ENCODE measurements around the gene BRD2. TPM values are rescaled to one million over a fixed set of nuclear protein-coding genes. Genes with fewer than 3 reads are reported as not detected.

Gene BRD2
- total RNA-seq, 4 donors from 2014 or later, result 107 to 154 (median 124) TPM

DNA sequence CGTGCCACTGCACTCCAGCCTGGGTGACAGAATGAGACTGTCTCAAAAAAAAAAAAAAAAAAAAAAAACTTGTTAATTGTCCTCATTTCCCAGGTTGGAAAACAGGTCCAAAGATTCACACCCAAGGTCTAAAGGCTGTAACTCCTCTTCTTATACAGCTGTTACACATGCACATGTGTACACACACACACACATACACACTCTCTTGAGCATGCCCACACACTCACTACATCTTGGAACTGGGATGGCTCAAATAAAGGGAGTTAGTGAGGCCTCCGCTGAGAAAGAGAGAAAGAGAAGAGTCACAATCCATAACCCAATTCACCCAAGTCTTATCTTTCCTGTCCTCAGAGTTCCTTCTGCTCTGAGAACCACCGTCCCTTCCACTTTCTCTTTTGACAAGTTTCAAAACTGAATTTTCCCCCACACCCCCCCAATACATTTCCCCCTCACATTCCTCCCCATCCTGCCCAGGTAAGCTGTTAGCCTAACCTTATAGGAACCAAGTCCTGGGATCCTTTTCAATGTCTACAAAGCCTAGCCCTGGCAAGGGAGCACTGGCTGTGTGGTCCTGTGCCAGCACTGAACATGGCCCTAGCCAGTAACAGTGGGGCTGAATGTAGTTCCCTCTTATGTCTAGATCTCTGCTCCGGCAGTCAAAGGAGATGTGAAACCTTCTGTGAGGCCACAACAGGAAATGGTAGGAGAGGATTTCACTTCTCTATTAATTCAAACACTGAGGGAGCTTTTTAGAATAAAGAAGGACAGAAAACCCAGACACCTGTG, 24.3 kb upstream of the BRD2 start:
- peaks cover 4% of the 10 kb centered on the region for H3K27me3 ChIP-seq
- H3K4me1 ChIP-seq, result peaks cover 0 to 7% (median 0%) of the 10 kb centered on the region in 3 donors
- 68 to 90% methylated on average over 4 of the region's 4 CpGs for WGBS, 2 donors (ENCODE audit: low coverage in 1 of 2)
- H3K27ac ChIP-seq, result peak overlapping the region in 2 of 4 donors; percentile 12 to 28
- peaks cover 0 to 8% (median 0%) of the 10 kb centered on the region in 3 donors for H3K9me3 ChIP-seq
- TF ChIP-seq POLR2AphosphoS5 (IDR thresholded peaks at IDR 0.05), result no peak
- TF ChIP-seq, protein P1, sequence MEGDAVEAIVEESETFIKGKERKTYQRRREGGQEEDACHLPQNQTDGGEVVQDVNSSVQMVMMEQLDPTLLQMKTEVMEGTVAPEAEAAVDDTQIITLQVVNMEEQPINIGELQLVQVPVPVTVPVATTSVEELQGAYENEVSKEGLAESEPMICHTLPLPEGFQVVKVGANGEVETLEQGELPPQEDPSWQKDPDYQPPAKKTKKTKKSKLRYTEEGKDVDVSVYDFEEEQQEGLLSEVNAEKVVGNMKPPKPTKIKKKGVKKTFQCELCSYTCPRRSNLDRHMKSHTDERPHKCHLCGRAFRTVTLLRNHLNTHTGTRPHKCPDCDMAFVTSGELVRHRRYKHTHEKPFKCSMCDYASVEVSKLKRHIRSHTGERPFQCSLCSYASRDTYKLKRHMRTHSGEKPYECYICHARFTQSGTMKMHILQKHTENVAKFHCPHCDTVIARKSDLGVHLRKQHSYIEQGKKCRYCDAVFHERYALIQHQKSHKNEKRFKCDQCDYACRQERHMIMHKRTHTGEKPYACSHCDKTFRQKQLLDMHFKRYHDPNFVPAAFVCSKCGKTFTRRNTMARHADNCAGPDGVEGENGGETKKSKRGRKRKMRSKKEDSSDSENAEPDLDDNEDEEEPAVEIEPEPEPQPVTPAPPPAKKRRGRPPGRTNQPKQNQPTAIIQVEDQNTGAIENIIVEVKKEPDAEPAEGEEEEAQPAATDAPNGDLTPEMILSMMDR (IDR thresholded peaks at IDR 0.05), result no peak
- no peak for TF ChIP-seq POLR2A (IDR thresholded peaks at IDR 0.05)
- TF ChIP-seq EP300 (IDR thresholded peaks at IDR 0.05), result no peak
- H3K36me3 ChIP-seq, result no peaks in the 10 kb centered on the region
- H3K4me3 ChIP-seq, result no peak overlapping the region
- ATAC-seq, result no peak

DNA sequence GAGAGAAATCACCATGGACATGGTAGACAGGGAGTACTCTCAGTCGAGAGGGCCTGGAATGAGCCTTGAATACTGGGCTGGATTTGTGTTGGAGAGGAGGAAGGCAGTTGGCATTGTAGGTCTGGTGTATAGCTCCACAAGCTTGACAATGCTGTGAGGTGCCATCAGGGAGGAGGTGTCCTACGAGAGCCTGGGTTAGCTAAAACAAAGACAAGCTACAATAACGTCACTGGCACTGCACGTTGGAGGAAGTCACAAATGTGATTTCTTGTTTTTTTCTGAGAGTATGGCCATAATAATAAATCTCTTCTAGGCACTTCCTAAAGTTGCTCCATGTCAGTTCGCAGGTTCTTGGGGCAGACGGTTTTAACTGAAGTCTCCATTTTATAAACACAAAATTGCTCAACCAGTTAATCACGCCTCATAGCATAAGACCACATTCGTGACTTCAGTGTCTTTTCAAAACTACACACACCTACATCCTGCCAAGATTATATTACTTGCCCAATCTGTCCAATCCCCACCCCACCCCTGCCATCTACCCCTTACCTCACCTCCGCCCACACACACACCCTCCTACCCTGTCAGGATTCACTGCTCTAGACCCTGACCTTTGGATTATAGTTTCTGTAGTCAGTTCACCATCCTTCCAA, 23.2 kb upstream of the BRD2 start:
- TF ChIP-seq, protein P1 (IDR thresholded peaks at IDR 0.05), result no peak
- TF ChIP-seq POLR2AphosphoS5 (IDR thresholded peaks at IDR 0.05) (no peak), POLR2A (IDR thresholded peaks at IDR 0.05) (no peak), EP300 (IDR thresholded peaks at IDR 0.05) (no peak)
- peak overlapping the region in 1 of 4 donors; percentile 42 for H3K27ac ChIP-seq
- WGBS, 2 donors (ENCODE audit: low coverage in 1 of 2), result 79 to 80% methylated on average over 8 to 9 of the region's 9 CpGs
- H3K4me1 ChIP-seq, result peaks cover 0 to 7% (median 0%) of the 10 kb centered on the region in 3 donors
- H3K4me3 ChIP-seq, result no peak overlapping the region
- peaks cover 0 to 8% (median 0%) of the 10 kb centered on the region in 3 donors for H3K9me3 ChIP-seq
- ATAC-seq, result peak; percentile 16
- H3K36me3 ChIP-seq, result no peaks in the 10 kb centered on the region
- peaks cover 4% of the 10 kb centered on the region for H3K27me3 ChIP-seq

DNA sequence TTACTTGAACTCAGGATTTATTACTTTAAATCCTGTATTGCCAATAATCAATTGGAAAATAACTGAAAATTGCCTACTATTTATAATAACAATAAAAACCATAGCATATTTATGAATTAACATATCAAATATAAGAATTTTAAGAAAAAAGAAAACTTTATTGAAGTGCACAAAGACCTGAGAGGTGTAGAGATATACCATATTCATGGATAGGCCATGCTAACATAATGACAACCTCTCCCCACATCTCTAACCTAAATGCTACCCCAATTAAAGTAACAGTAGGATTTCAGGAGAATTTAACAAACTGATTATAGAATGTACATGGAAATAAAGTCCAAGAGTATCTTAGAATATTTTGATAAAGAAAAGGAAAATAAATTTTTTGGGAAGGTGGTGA, 22.4 kb upstream of the BRD2 start:
- no peaks in the 10 kb centered on the region for H3K36me3 ChIP-seq
- no peak for TF ChIP-seq POLR2A (IDR thresholded peaks at IDR 0.05)
- no peak for TF ChIP-seq EP300 (IDR thresholded peaks at IDR 0.05)
- TF ChIP-seq, protein P1 (IDR thresholded peaks at IDR 0.05), result no peak
- no peak for TF ChIP-seq POLR2AphosphoS5 (IDR thresholded peaks at IDR 0.05)
- peaks cover 0 to 8% (median 0%) of the 10 kb centered on the region in 3 donors for H3K9me3 ChIP-seq
- peaks cover 4% of the 10 kb centered on the region for H3K27me3 ChIP-seq
- ATAC-seq, result no peak
- no peak overlapping the region for H3K27ac ChIP-seq
- H3K4me1 ChIP-seq, result no peaks in the 10 kb centered on the region
- no peak overlapping the region for H3K4me3 ChIP-seq

DNA sequence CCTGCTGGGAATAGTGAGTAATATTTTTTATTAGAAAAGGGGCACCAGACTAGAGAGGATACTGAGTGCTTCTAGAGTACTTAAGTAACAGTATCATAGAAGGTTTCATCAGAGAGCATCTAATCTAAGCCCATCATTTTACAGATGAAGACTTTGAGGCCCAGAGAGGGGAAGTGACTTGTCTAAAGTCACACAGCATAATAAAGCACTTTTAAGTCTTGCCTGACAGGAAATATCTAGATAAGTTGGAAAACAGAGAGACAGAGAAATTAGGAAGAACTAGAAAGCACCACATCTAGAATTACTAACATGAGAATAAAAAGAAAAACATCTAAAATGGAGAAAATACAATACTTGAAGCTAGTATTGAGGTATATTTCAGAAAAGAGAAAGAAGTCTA, 21.5 kb upstream of the BRD2 start:
- ATAC-seq, result no peak
- no peaks in the 10 kb centered on the region for H3K36me3 ChIP-seq
- no peaks in the 10 kb centered on the region for H3K4me1 ChIP-seq
- TF ChIP-seq POLR2AphosphoS5 (IDR thresholded peaks at IDR 0.05) (no peak), POLR2A (IDR thresholded peaks at IDR 0.05) (no peak), EP300 (IDR thresholded peaks at IDR 0.05) (no peak)
- H3K27ac ChIP-seq, result no peak overlapping the region
- H3K27me3 ChIP-seq, result peaks cover 4% of the 10 kb centered on the region
- peaks cover 0 to 8% (median 0%) of the 10 kb centered on the region in 3 donors for H3K9me3 ChIP-seq
- H3K4me3 ChIP-seq, result no peak overlapping the region

DNA sequence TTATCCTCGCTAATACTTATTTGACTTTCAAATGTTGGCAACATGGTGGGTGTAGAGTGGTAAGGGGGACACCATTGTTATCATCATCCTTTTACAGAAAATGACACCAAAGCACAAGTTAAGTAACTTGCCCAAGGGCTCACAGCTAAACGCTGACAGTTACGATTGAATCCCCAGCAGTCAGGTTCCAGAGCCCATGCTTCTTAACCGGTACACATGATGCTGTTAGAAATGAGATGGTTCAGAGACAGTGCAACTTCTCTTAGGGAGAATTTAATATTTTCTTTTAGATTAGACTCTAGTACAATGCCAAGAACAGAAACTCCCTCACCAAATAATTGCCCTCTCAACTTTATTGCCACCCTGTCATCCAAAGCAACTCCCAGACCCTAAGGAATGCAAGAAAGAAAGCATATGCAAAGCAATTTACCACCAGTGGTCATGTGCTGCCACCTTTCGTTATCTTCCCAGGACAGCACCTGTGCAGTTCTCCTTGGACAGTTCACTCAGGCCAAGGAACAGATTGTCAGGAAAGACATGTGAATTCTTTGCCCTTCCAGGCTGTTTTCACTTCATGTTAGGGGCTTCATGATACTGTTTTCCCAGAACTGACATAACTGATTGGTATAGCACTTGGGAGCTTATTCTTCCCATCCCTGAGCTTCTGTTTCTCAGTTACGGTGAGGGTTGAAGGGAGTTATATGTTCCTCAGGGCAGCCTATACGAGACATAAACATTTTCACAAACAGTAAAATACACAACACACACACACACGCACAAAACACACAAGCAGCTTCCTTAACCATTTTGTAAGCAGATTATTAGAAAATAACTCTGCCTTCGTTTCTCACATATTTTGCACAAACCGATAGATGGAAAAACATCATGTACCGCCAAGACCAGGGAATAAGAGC, 20.6 kb upstream of the BRD2 start:
- H3K36me3 ChIP-seq, result no peaks in the 10 kb centered on the region
- TF ChIP-seq, protein P1 (IDR thresholded peaks at IDR 0.05), result peak in 1 of 4 experiments; percentile 48
- no peak for TF ChIP-seq POLR2A (IDR thresholded peaks at IDR 0.05)
- WGBS, 2 donors (ENCODE audit: low coverage in 1 of 2), result 74 to 87% methylated on average over 10 to 11 of the region's 11 CpGs
- no peak for ATAC-seq
- H3K27ac ChIP-seq, result no peak overlapping the region
- H3K4me3 ChIP-seq, result no peak overlapping the region
- H3K9me3 ChIP-seq, result peaks cover 0 to 8% (median 0%) of the 10 kb centered on the region in 3 donors
- peaks cover 0 to 8% (median 0%) of the 10 kb centered on the region in 3 donors for H3K4me1 ChIP-seq
- peaks cover 4% of the 10 kb centered on the region for H3K27me3 ChIP-seq
